GM12878 (cell line): ENCODE measurements around the gene VWA8. TPM values are rescaled to one million over a fixed set of nuclear protein-coding genes. Genes with fewer than 3 reads are reported as not detected.

Experiments
- IRF4 ChIP-seq: IDR thresholded peaks from 2 replicates; pipeline ENCODE4 v1.6.1; 2011; ENCODE audit warnings: low read depth, low read length
- SMC3 ChIP-seq: IDR thresholded peaks from 2 replicates; pipeline ENCODE4 v1.6.1; 2011; ENCODE audit warnings: low read length, improper control_type of control experiment, borderline replicate concordance
- SUZ12 ChIP-seq: fragments of 200-600 bp; sonication (generic); IDR thresholded peaks from one replicate; pipeline ENCODE4 v1.6.1; 2018; ENCODE audit warnings: antibody characterized with exemption, mild to moderate bottlenecking; ENCODE audit not compliant: unreplicated experiment
- ZSCAN29 ChIP-seq: fragments of 450-650 bp; IDR thresholded peaks from 2 replicates; pipeline ENCODE4 v1.6.1; 2017; ENCODE audit warnings: mild to moderate bottlenecking, moderate library complexity
- polyA plus RNA-seq, 11 experiments: library from polyadenylated mRNA; depleted of rRNA in 4 of 11; unstranded in 6 of 11; stranded (reverse) in 5 of 11; fragments of >200 nt; fragmentation: Nextera tagmentation in 4 of 11; fragmentation: Illumina TruSeq in 1 of 11; extraction: Ambion mirVana in 4 of 11; extraction: Trizol in 1 of 11; gene quantifications; 1 replicate in 1 of 11; 2 replicates in 10 of 11; pipeline versions ENCODE4 v1.2.1 to v1.2.3, GENCODE V29; 2011 to 2016; ENCODE audit warnings: inconsistent platforms in 2 of 11, missing spikeins in 2 of 11, low read depth in 1 of 11
- total RNA-seq, 4 experiments: library from RNA; depleted of rRNA in 3 of 4; stranded (reverse); fragments of >200 nt in 3 of 4; fragmentation: Illumina TruSeq in 1 of 4; extraction: Trizol in 1 of 4; gene quantifications; 2 replicates each; pipeline versions ENCODE4 v1.2.1 to v1.2.3, GENCODE V29; 2013 to 2021
- TF ChIP-seq, protein P1 (sequence below): IDR thresholded peaks from 2 replicates; pipeline ENCODE4 v1.6.1; 2012; ENCODE audit warnings: improper control_type of control experiment, low read depth, low read length; ENCODE audit not compliant: insufficient replicate concordance
- TF ChIP-seq, protein P2 (sequence below): fragments of 450-650 bp; IDR thresholded peaks from 2 replicates; pipeline ENCODE4 v1.6.1; 2017; ENCODE audit warnings: mild to moderate bottlenecking, moderate library complexity
- TF ChIP-seq, protein P3 (sequence below): fragments of 450-650 bp; formaldehyde crosslinking; IDR thresholded peaks from 2 replicates; pipeline ENCODE4 v1.4.0; 2020; ENCODE audit warnings: mild to moderate bottlenecking, moderate library complexity
- TF ChIP-seq, protein P4 (sequence below): fragments of 450-650 bp; formaldehyde crosslinking; IDR thresholded peaks from 2 replicates; pipeline ENCODE4 v1.4.0; 2022; ENCODE audit warnings: mild to moderate bottlenecking, moderate library complexity

Gene VWA8
- total and polyA plus RNA-seq, 10 of the 15 experiments (the other 5 are each of a cell fraction or from before 2014, with no cell fraction given): 3.0 to 21.8 (median 13.5) TPM

GRCh38 chr13:41694545-41695301 is 266.2 kb downstream of the VWA8 start (continued):
- TF ChIP-seq, protein P1, sequence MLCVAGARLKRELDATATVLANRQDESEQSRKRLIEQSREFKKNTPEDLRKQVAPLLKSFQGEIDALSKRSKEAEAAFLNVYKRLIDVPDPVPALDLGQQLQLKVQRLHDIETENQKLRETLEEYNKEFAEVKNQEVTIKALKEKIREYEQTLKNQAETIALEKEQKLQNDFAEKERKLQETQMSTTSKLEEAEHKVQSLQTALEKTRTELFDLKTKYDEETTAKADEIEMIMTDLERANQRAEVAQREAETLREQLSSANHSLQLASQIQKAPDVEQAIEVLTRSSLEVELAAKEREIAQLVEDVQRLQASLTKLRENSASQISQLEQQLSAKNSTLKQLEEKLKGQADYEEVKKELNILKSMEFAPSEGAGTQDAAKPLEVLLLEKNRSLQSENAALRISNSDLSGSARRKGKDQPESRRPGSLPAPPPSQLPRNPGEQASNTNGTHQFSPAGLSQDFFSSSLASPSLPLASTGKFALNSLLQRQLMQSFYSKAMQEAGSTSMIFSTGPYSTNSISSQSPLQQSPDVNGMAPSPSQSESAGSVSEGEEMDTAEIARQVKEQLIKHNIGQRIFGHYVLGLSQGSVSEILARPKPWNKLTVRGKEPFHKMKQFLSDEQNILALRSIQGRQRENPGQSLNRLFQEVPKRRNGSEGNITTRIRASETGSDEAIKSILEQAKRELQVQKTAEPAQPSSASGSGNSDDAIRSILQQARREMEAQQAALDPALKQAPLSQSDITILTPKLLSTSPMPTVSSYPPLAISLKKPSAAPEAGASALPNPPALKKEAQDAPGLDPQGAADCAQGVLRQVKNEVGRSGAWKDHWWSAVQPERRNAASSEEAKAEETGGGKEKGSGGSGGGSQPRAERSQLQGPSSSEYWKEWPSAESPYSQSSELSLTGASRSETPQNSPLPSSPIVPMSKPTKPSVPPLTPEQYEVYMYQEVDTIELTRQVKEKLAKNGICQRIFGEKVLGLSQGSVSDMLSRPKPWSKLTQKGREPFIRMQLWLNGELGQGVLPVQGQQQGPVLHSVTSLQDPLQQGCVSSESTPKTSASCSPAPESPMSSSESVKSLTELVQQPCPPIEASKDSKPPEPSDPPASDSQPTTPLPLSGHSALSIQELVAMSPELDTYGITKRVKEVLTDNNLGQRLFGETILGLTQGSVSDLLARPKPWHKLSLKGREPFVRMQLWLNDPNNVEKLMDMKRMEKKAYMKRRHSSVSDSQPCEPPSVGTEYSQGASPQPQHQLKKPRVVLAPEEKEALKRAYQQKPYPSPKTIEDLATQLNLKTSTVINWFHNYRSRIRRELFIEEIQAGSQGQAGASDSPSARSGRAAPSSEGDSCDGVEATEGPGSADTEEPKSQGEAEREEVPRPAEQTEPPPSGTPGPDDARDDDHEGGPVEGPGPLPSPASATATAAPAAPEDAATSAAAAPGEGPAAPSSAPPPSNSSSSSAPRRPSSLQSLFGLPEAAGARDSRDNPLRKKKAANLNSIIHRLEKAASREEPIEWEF: no peak
- TF ChIP-seq SMC3: no peak
- TF ChIP-seq, protein P2, sequence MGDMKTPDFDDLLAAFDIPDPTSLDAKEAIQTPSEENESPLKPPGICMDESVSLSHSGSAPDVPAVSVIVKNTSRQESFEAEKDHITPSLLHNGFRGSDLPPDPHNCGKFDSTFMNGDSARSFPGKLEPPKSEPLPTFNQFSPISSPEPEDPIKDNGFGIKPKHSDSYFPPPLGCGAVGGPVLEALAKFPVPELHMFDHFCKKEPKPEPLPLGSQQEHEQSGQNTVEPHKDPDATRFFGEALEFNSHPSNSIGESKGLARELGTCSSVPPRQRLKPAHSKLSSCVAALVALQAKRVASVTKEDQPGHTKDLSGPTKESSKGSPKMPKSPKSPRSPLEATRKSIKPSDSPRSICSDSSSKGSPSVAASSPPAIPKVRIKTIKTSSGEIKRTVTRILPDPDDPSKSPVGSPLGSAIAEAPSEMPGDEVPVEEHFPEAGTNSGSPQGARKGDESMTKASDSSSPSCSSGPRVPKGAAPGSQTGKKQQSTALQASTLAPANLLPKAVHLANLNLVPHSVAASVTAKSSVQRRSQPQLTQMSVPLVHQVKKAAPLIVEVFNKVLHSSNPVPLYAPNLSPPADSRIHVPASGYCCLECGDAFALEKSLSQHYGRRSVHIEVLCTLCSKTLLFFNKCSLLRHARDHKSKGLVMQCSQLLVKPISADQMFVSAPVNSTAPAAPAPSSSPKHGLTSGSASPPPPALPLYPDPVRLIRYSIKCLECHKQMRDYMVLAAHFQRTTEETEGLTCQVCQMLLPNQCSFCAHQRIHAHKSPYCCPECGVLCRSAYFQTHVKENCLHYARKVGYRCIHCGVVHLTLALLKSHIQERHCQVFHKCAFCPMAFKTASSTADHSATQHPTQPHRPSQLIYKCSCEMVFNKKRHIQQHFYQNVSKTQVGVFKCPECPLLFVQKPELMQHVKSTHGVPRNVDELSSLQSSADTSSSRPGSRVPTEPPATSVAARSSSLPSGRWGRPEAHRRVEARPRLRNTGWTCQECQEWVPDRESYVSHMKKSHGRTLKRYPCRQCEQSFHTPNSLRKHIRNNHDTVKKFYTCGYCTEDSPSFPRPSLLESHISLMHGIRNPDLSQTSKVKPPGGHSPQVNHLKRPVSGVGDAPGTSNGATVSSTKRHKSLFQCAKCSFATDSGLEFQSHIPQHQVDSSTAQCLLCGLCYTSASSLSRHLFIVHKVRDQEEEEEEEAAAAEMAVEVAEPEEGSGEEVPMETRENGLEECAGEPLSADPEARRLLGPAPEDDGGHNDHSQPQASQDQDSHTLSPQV: no peak
- TF ChIP-seq, protein P3, sequence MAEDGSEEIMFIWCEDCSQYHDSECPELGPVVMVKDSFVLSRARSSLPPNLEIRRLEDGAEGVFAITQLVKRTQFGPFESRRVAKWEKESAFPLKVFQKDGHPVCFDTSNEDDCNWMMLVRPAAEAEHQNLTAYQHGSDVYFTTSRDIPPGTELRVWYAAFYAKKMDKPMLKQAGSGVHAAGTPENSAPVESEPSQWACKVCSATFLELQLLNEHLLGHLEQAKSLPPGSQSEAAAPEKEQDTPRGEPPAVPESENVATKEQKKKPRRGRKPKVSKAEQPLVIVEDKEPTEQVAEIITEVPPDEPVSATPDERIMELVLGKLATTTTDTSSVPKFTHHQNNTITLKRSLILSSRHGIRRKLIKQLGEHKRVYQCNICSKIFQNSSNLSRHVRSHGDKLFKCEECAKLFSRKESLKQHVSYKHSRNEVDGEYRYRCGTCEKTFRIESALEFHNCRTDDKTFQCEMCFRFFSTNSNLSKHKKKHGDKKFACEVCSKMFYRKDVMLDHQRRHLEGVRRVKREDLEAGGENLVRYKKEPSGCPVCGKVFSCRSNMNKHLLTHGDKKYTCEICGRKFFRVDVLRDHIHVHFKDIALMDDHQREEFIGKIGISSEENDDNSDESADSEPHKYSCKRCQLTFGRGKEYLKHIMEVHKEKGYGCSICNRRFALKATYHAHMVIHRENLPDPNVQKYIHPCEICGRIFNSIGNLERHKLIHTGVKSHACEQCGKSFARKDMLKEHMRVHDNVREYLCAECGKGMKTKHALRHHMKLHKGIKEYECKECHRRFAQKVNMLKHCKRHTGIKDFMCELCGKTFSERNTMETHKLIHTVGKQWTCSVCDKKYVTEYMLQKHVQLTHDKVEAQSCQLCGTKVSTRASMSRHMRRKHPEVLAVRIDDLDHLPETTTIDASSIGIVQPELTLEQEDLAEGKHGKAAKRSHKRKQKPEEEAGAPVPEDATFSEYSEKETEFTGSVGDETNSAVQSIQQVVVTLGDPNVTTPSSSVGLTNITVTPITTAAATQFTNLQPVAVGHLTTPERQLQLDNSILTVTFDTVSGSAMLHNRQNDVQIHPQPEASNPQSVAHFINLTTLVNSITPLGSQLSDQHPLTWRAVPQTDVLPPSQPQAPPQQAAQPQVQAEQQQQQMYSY (CRISPR knock-in tag): no peak
- TF ChIP-seq SUZ12: no peak
- 0 out of 2 replicates have a peak, but pooled peaks have one; percentile 17 for TF ChIP-seq IRF4
- TF ChIP-seq, protein P4, sequence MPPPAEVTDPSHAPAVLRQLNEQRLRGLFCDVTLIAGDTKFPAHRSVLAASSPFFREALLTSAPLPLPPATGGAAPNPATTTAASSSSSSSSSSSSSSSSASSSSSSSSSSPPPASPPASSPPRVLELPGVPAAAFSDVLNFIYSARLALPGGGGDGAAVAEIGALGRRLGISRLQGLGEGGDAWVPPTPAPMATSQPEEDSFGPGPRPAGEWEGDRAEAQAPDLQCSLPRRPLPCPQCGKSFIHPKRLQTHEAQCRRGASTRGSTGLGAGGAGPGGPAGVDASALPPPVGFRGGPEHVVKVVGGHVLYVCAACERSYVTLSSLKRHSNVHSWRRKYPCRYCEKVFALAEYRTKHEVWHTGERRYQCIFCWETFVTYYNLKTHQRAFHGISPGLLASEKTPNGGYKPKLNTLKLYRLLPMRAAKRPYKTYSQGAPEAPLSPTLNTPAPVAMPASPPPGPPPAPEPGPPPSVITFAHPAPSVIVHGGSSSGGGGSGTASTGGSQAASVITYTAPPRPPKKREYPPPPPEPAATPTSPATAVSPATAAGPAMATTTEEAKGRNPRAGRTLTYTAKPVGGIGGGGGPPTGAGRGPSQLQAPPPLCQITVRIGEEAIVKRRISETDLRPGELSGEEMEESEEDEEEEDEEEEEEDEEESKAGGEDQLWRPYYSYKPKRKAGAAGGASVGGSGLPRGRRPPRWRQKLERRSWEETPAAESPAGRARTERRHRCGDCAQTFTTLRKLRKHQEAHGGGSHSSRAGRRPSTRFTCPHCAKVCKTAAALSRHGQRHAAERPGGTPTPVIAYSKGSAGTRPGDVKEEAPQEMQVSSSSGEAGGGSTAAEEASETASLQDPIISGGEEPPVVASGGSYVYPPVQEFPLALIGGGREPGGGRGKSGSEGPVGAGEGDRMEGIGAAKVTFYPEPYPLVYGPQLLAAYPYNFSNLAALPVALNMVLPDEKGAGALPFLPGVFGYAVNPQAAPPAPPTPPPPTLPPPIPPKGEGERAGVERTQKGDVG (CRISPR knock-in tag): no peak
- TF ChIP-seq ZSCAN29: no peak
